GM19099 (cell line): Measurements from ENCODE around the gene DIPK1A.

Source experiments
- POLR2A ChIP-seq: IDR thresholded peaks from 3 replicates; pipeline ENCODE4 v1.6.1; 2011; ENCODE audit warnings: low read depth; ENCODE audit not compliant: insufficient read length; ENCODE audit errors: extremely low read depth

DIPK1A gene

GRCh38 chr1:92989936-92990583, 28.8 kb upstream of the DIPK1A start:
- TF ChIP-seq POLR2A = no peak

DNA sequence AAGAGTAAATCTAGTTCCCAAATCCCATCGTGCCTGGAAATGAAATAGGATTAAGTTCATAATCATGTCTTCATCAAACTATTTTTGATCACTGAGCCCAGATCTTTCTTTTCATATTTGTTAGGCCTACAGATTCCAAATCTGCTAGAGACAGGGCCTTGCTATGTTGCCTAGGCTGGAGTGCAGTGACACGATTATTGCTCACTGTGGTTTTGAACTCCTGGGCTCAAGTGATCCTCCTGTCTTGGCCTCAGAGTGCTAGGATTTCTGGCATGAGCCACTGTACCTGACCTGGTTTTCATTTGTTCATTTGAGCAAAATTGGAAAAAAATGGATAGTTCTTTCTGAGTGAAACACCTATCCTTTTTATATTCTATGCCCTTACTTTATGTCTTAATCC, 28.0 kb upstream of the DIPK1A start:
- no peak for TF ChIP-seq POLR2A

- TF ChIP-seq POLR2A = no peak
Measured at GRCh38 chr1:92987462-92987861, 26.2 kb upstream of the DIPK1A start.

- TF ChIP-seq POLR2A = no peak
Measured at GRCh38 chr1:92985101-92985500, 23.8 kb upstream of the DIPK1A start.

- no peak for TF ChIP-seq POLR2A
Measured at GRCh38 chr1:92980732-92981647, 19.7 kb upstream of the DIPK1A start.

DNA sequence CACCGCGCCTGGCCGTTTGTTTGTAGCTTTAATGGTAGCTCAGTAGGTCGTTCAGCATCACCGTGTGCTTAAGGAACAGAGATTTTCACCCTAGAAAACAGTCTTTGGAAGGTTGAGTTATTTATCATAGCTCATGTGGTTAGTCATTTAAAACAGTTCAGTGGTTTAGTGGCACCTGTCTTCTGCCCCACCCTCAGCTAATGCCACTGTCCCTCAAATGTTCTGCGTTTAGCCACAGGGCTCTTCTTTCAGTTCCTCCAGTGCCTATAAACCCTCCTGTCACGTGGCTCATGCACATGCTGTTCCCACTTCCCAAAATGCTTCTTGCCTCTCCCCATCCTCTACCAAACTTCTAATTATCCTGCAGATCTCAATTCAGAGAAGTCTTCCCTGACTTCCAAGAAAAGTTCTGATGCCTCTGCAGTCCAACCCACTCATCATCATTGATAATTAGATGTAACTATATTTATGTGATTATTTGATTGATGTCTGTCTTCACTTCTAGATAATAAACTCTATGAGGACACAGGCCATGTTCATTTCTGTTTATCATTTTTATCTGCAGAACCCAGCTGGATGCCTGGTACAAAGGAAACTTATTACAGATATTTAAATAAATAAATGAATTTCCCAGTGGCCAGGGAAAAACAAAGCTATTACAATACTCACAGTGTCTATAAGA, 14.4 kb upstream of the DIPK1A start:
- no peak for TF ChIP-seq POLR2A

DNA sequence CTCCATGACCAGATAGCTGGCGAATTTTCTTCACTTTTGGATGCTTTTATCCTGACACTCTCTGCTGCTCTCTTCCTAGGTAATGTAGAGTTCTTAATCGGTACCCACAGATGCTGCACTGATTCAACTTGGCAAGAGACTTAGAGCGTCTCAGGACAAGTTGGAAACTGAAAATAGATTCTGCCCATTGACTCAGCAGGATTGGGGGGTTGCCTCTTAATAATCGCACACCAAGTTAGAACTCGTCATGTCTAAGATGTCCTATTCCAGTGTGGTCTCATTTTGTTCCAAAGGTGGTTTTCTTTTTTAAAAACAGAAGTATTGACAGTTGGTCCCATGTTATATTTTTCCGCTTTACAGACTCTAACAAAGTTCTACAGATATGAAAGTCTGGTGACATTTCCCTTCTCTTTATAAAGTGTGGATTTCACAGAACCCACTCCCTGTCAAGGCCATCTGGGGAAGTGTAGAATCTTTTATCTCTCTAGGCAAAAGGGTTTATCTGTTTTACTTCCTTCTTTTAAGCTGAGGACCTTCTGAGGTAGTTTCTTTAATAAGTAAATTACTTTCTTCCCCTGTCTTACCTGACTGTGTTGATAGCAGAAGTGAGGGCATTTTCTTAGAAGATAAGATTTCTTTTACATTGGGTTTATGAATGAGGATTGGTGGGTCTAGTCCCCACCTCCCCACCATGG, 12.1 kb upstream of the DIPK1A start:
- no peak for TF ChIP-seq POLR2A

DNA sequence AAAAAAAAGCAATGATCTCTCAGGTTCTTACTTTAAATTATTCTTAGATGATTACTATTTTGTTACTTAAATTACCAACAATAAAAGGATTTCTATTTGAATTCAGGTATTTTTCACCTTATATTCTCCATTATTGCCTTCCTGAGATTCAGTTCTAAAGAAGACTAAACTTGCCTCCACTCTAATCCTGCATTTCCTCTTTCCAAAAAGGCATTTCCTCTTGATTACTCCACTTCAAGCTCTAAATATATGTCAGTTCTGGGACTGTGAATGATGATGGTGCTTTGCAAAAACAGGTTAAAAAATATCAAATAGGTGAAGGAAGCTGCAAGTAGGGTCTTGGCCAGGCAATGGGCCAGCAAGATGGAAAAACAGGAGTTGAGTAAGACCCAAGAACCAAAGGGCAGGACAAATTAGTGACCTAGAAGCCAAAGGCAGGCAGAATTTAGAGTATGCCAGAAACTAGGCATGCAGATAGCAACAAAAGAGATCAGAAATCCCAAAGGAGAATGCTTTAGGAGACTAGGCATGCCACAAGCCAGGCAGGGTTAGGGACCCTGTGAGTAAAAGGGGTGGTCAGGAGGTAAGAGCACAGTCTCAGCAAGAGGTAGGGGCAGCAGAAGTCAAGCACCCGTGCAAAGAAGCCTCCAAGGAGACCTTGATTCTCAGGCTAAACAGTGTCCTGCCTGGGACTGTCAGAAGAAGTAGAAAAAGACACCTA, 11.3 kb upstream of the DIPK1A start:
- TF ChIP-seq POLR2A = no peak

DNA sequence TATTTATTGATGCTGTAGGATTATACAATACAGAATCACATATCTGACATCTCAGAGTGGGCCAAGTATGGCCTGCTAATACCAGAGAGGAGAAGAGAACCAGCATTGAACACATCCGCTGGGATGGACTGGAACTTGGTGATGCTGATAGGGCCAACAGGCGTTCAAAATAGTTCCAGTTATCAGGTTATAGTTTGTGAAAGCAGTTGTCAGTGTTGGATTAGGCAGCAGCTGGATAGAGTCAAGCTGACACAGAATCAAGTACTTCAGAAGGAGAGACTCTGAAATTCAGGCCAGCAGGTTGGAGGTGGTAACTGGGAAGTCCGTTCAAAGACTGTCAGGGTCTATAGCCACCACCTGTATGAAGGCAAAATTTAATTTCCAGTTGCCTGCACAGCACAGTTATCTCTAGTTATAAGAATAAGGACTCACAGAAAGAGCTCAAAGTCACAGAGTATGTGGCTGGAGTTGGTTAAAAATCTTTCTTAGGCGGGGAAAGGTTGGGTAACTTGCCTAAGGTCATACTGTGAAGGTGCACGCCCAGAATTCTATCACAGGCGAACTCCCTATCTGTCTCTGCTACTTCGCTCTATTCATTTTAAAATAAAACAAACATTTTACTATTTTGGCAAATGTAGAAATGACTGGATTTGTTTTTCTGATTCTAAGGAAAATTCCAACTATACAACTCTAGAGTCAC, 9.9 kb upstream of the DIPK1A start:
- TF ChIP-seq POLR2A = no peak

- no peak for TF ChIP-seq POLR2A
Measured at GRCh38 chr1:92969517-92969916, 8.3 kb upstream of the DIPK1A start.

GRCh38 chr1:92968138-92969032, 7.1 kb upstream of the DIPK1A start:
- no peak for TF ChIP-seq POLR2A

GRCh38 chr1:92964998-92965397, 3.7 kb upstream of the DIPK1A start:
- TF ChIP-seq POLR2A = no peak

DNA sequence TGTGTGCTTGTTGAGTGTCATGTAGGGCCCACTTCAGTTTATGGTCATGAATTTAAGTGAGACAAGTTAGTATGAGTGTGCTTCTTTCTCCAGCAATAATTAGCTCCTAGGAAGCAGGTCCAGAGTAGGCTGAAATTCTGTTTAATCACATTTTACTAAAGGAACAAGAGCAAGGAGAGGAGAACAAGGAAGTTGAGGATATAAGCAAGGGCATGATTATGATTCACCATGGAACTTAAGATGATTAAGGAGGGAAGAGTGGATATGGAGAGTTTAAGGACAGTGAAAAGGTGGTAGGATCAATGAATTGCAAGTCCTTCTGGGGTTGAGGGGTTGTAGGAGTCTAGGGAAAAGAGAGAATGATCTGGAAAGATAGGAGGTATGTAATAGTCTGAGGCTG, 3.1 kb upstream of the DIPK1A start:
- TF ChIP-seq POLR2A = no peak
